SU-DHL-6 (cell line): ENCODE measurements around the gene GTPBP4.

Source experiments
- H2AFZ ChIP-seq: fragments of 200-600 bp; sonication (generic); 2 replicates; pipeline ENCODE4 v1.6.1; 2014; ENCODE audit warnings: low read depth, mild to moderate bottlenecking, moderate library complexity, mixed read lengths, antibody characterized with exemption, low read length; ENCODE audit not compliant: severe bottlenecking
- H3F3A ChIP-seq: fragments of 200-600 bp; shearing (Covaris generic); 2 replicates; pipeline ENCODE4 v1.6.0; 2016; ENCODE audit warnings: antibody characterized with exemption, mild to moderate bottlenecking; ENCODE audit not compliant: insufficient read depth
- H3K27ac ChIP-seq: fragments of 200-600 bp; sonication (generic); 2 replicates; pipeline ENCODE4 v1.5.1; 2016; ENCODE audit warnings: low read depth, mild to moderate bottlenecking, low read length, moderate library complexity, mixed read lengths
- H3K27me3 ChIP-seq: fragments of 200-600 bp; sonication (generic), shearing (Covaris generic); 2 replicates; pipeline ENCODE4 v1.6.0; 2014; ENCODE audit warnings: mild to moderate bottlenecking, low read length
- H3K36me3 ChIP-seq: fragments of 200-600 bp; sonication (generic); 2 replicates; pipeline ENCODE4 v1.6.1; 2014; ENCODE audit warnings: mild to moderate bottlenecking, low read length, mixed read lengths
- H3K4me2 ChIP-seq: fragments of 300-600, 200-600 bp; shearing (Covaris generic), sonication (generic); 2 replicates; pipeline ENCODE4 v1.6.0; 2014; ENCODE audit warnings: low read length, low read depth, mild to moderate bottlenecking; ENCODE audit not compliant: poor library complexity, severe bottlenecking
- H3K4me3 ChIP-seq: fragments of 200-600 bp; sonication (generic); 2 replicates; pipeline ENCODE4 v1.5.1; 2014; ENCODE audit warnings: antibody characterized with exemption, low read length, mild to moderate bottlenecking, mixed read lengths; ENCODE audit not compliant: insufficient read depth, poor library complexity, severe bottlenecking
- H3K79me2 ChIP-seq: fragments of 200-600 bp; sonication (generic); 2 replicates; pipeline ENCODE4 v1.6.1; 2014; ENCODE audit warnings: mild to moderate bottlenecking, low read length, moderate library complexity; ENCODE audit not compliant: insufficient read depth
- H3K9ac ChIP-seq: fragments of 200-600 bp; sonication (generic); 2 replicates; pipeline ENCODE4 v1.7.0; 2014; ENCODE audit warnings: mild to moderate bottlenecking, low read length
- H3K9me2 ChIP-seq: fragments of 200-600 bp; sonication (generic); replicated peaks from 2 replicates; pipeline ENCODE4 v1.6.1; 2014; ENCODE audit warnings: low read length; ENCODE audit not compliant: insufficient read depth
- H3K9me3 ChIP-seq: fragments of 200-600 bp; sonication (generic); 2 replicates; pipeline ENCODE4 v1.6.1; 2014; ENCODE audit warnings: low read length, mixed read lengths; ENCODE audit not compliant: insufficient read depth
- H4K20me1 ChIP-seq: fragments of 200-600 bp; sonication (generic); 2 replicates; pipeline ENCODE4 v1.6.1; 2014; ENCODE audit warnings: low read depth, mild to moderate bottlenecking, antibody characterized with exemption, low read length, moderate library complexity, mixed read lengths
- EZH2phosphoT487 ChIP-seq: fragments of 200-600 bp; sonication (generic), shearing (Covaris generic); conservative IDR thresholded peaks from 2 replicates; pipeline ENCODE4 v1.6.1; 2018; ENCODE audit warnings: mild to moderate bottlenecking, antibody characterized with exemption, low read length, moderate library complexity, mixed read lengths
- TF ChIP-seq, protein P1 (sequence below): fragments of 200-600 bp; sonication (generic); IDR thresholded peaks from one replicate; pipeline ENCODE4 v1.5.1; 2017; ENCODE audit warnings: antibody characterized with exemption, mild to moderate bottlenecking, low read length, moderate library complexity; ENCODE audit not compliant: insufficient read depth, poor library complexity, severe bottlenecking

The GTPBP4 gene

DNA sequence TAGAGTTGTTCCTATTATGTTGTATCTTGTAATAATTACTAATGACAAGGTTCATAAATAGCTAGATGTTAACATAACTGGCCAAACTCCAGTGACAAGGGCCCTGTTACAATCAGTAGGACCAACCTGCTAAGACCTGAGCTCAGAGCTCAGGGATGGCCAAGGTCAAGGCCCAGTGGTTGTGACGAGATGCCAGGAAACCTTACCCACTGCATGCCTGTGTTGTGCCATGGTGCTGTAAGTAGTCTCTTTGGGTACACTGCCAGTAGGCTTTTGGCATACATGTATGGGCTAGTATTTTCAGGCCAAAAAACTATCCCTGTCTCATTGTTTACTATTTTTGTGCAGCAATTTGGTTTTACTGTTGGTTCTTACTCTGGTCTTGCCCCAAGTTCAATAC, 45.4 kb downstream of the GTPBP4 start:
- no peak overlapping the region for H3K4me2 ChIP-seq

DNA sequence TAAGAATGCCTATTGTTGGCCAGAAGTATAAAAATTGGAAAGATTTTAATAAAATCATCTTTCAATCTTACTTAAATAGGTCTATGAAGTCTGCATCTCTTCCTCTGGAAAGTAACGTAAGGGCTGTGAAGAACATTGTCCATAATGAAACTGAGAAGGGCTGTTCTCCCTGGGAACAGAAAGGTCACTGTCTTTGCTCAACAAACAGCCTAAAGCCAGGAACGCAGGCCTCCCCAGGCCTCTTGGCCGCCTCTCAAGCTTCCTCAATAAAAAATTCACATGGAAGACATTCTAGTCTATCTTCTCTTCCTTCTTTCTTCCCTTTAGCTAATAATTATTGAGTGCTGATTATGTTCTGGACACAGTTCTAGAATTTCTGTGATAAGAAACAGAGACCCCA, 46.5 kb downstream of the GTPBP4 start:
- Histone ChIP-seq H3K36me3 (peaks cover 5% of the 10 kb centered on the region), H3K4me3 (no peak overlapping the region), H2AFZ (no peak overlapping the region), H3K9me3 (no peaks in the 10 kb centered on the region), H3F3A (peaks cover 19% of the 10 kb centered on the region), H3K27ac (no peak overlapping the region), H3K9me2 (no peaks in the 10 kb centered on the region), H3K27me3 (no peaks in the 10 kb centered on the region), H4K20me1 (no peaks in the 10 kb centered on the region), H3K4me2 (no peak overlapping the region), H3K79me2 (no peaks in the 10 kb centered on the region), H3K9ac (no peak overlapping the region)
- TF ChIP-seq EZH2phosphoT487, result no peak
- TF ChIP-seq, protein P1, sequence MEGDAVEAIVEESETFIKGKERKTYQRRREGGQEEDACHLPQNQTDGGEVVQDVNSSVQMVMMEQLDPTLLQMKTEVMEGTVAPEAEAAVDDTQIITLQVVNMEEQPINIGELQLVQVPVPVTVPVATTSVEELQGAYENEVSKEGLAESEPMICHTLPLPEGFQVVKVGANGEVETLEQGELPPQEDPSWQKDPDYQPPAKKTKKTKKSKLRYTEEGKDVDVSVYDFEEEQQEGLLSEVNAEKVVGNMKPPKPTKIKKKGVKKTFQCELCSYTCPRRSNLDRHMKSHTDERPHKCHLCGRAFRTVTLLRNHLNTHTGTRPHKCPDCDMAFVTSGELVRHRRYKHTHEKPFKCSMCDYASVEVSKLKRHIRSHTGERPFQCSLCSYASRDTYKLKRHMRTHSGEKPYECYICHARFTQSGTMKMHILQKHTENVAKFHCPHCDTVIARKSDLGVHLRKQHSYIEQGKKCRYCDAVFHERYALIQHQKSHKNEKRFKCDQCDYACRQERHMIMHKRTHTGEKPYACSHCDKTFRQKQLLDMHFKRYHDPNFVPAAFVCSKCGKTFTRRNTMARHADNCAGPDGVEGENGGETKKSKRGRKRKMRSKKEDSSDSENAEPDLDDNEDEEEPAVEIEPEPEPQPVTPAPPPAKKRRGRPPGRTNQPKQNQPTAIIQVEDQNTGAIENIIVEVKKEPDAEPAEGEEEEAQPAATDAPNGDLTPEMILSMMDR, result no peak

More for the DNA sequence above, 45.4 kb downstream of the GTPBP4 start:
- Histone ChIP-seq H3K79me2 (no peaks in the 10 kb centered on the region), H3K27ac (no peak overlapping the region), H3K9me2 (no peaks in the 10 kb centered on the region), H3K27me3 (no peaks in the 10 kb centered on the region), H4K20me1 (no peaks in the 10 kb centered on the region), H2AFZ (no peak overlapping the region), H3F3A (peaks cover 12% of the 10 kb centered on the region), H3K4me3 (no peak overlapping the region), H3K36me3 (no peaks in the 10 kb centered on the region), H3K9me3 (no peaks in the 10 kb centered on the region), H3K9ac (no peak overlapping the region)
- no peak for TF ChIP-seq EZH2phosphoT487
- TF ChIP-seq, protein P1, result no peak

DNA sequence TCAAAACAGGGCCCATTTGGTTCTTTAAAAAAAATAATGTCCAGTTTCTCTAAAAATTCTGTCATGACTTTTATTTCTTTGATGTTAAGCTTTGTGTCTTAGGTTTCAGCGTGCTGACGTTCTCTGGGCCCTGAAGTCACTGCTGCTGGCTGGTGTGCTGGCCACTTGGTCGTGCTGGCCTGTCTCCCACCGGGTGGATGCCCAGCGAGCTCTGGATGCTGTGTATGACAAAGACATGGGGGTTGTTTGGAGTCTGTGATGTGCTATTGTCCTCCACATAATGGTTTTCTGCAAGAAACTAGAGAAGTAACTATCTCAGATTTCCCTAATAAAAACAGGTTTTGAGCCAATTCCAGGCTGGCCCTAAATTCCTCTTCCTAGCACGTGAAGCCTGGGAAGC, 47.0 kb downstream of the GTPBP4 start:
- H3K4me2 ChIP-seq, result no peak overlapping the region
- H3K27ac ChIP-seq, result no peak overlapping the region
- peaks cover 9% of the 10 kb centered on the region for H3K36me3 ChIP-seq
- no peaks in the 10 kb centered on the region for H3K9me3 ChIP-seq
- H2AFZ ChIP-seq, result no peak overlapping the region
- H4K20me1 ChIP-seq, result 0 out of 2 replicates have a peak, but pooled peaks cover 1% of the 10 kb centered on the region
- no peaks in the 10 kb centered on the region for H3K79me2 ChIP-seq
- H3K27me3 ChIP-seq, result no peaks in the 10 kb centered on the region
- no peak overlapping the region for H3K9ac ChIP-seq
- TF ChIP-seq, protein P1, result no peak
- TF ChIP-seq EZH2phosphoT487, result no peak
- no peak overlapping the region for H3K4me3 ChIP-seq
- peaks cover 24% of the 10 kb centered on the region for H3F3A ChIP-seq
- no peaks in the 10 kb centered on the region for H3K9me2 ChIP-seq
